DND-41 (cell line): ENCODE measurements around the gene OR2A25.

Experiments
- ATAC-seq: fragments of 200-7000 bp; cut with Tn5 transposase; 3 replicates; pipeline ENCODE4 v1.9.1; 2021; ENCODE audit warnings: low read depth; ENCODE audit not compliant: insufficient read depth
- DNase-seq: peaks from one replicate; pipeline ENCODE4 v3.0.0-alpha.2; 2020
- H2AFZ ChIP-seq: 2 replicates; pipeline ENCODE4 v1.6.0; 2012; ENCODE audit warnings: low read depth, low read length
- H3K27ac ChIP-seq: 2 replicates; pipeline ENCODE4 v1.5.1; 2012; ENCODE audit warnings: low read length, inconsistent platforms
- H3K27me3 ChIP-seq: fragments of 200-600 bp; sonication (generic); 2 replicates; pipeline ENCODE4 v1.6.0; 2012; ENCODE audit warnings: low read length, mild to moderate bottlenecking, inconsistent platforms; ENCODE audit not compliant: insufficient read depth, poor library complexity
- H3K36me3 ChIP-seq: 2 replicates; pipeline ENCODE4 v1.5.1; 2012; ENCODE audit warnings: low read length, inconsistent platforms; ENCODE audit not compliant: insufficient read depth
- H3K4me1 ChIP-seq: 2 replicates; pipeline ENCODE4 v1.5.1; 2012; ENCODE audit warnings: mild to moderate bottlenecking, low read length; ENCODE audit not compliant: insufficient read depth
- H3K4me2 ChIP-seq: 2 replicates; pipeline ENCODE4 v1.6.0; 2012; ENCODE audit warnings: mild to moderate bottlenecking, moderate library complexity, low read length, inconsistent platforms; ENCODE audit not compliant: insufficient read depth
- H3K4me3 ChIP-seq, 2 experiments: fragments of 200-600 bp in 1 of 2; shearing (Covaris generic) in 1 of 2; 2 replicates each; pipeline ENCODE4 v1.5.1; 2012 to 2016; ENCODE audit warnings: inconsistent platforms in 2 of 2, low read length in 2 of 2, mild to moderate bottlenecking in 2 of 2, low read depth in 1 of 2, moderate library complexity in 1 of 2
- H3K79me2 ChIP-seq: 2 replicates; pipeline ENCODE4 v1.6.0; 2012; ENCODE audit warnings: low read length, inconsistent platforms; ENCODE audit not compliant: insufficient read depth
- H3K9ac ChIP-seq: 2 replicates; pipeline ENCODE4 v1.6.0; 2012; ENCODE audit warnings: low read depth, mild to moderate bottlenecking, inconsistent platforms, low read length, moderate library complexity
- H3K9me3 ChIP-seq: 2 replicates; pipeline ENCODE4 v1.5.1; 2012; ENCODE audit warnings: low read length, moderate library complexity, mild to moderate bottlenecking, inconsistent platforms; ENCODE audit not compliant: insufficient read depth, severe bottlenecking
- H4K20me1 ChIP-seq: 2 replicates; pipeline ENCODE4 v1.6.0; 2012; ENCODE audit warnings: low read length; ENCODE audit not compliant: insufficient read depth
- EZH2 ChIP-seq: IDR thresholded peaks from 3 replicates; pipeline ENCODE4 v1.6.1; 2012; ENCODE audit warnings: borderline replicate concordance, low read depth, mild to moderate bottlenecking, moderate library complexity, low read length, inconsistent platforms; ENCODE audit not compliant: severe bottlenecking
- TF ChIP-seq, protein P1 (sequence below): IDR thresholded peaks from 2 replicates; pipeline ENCODE4 v1.5.1; 2012; ENCODE audit warnings: borderline replicate concordance, low read length, moderate library complexity, mild to moderate bottlenecking; ENCODE audit not compliant: poor library complexity, severe bottlenecking; ENCODE audit errors: extremely low read depth

The OR2A25 gene

DNA sequence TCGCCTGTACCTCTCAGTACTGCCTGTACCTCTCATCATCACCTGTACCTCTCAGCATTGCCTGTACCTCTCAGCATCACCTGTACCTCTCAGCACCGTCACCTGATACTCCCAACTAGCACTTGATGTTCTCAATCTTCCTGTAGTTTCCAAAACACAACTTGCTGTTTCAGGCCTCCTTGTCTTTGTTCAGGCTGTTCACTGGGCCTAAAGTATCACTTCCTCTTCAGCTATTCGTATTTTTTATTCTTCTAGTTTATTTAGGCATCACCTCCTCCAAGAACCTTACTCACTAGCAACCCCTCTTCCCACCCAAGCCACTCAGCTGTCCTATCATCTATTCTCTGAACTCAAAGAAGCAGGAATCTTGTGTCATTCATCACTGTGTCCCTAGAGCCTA, 45.4 kb upstream of the OR2A25 start:
- DNase-seq (no peak), ATAC-seq (no peak)
- Histone ChIP-seq H3K27ac (no peak overlapping the region), H3K9me3 (no peaks in the 10 kb centered on the region), H3K27me3 (no peaks in the 10 kb centered on the region), H3K4me2 (no peak overlapping the region), H3K4me3 (no peak overlapping the region), H3K79me2 (no peaks in the 10 kb centered on the region), H4K20me1 (no peaks in the 10 kb centered on the region), H3K9ac (no peak overlapping the region), H2AFZ (no peak overlapping the region), H3K4me1 (no peaks in the 10 kb centered on the region), H3K36me3 (no peaks in the 10 kb centered on the region)
- TF ChIP-seq EZH2 = no peak
- TF ChIP-seq, protein P1, sequence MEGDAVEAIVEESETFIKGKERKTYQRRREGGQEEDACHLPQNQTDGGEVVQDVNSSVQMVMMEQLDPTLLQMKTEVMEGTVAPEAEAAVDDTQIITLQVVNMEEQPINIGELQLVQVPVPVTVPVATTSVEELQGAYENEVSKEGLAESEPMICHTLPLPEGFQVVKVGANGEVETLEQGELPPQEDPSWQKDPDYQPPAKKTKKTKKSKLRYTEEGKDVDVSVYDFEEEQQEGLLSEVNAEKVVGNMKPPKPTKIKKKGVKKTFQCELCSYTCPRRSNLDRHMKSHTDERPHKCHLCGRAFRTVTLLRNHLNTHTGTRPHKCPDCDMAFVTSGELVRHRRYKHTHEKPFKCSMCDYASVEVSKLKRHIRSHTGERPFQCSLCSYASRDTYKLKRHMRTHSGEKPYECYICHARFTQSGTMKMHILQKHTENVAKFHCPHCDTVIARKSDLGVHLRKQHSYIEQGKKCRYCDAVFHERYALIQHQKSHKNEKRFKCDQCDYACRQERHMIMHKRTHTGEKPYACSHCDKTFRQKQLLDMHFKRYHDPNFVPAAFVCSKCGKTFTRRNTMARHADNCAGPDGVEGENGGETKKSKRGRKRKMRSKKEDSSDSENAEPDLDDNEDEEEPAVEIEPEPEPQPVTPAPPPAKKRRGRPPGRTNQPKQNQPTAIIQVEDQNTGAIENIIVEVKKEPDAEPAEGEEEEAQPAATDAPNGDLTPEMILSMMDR = no peak

DNA sequence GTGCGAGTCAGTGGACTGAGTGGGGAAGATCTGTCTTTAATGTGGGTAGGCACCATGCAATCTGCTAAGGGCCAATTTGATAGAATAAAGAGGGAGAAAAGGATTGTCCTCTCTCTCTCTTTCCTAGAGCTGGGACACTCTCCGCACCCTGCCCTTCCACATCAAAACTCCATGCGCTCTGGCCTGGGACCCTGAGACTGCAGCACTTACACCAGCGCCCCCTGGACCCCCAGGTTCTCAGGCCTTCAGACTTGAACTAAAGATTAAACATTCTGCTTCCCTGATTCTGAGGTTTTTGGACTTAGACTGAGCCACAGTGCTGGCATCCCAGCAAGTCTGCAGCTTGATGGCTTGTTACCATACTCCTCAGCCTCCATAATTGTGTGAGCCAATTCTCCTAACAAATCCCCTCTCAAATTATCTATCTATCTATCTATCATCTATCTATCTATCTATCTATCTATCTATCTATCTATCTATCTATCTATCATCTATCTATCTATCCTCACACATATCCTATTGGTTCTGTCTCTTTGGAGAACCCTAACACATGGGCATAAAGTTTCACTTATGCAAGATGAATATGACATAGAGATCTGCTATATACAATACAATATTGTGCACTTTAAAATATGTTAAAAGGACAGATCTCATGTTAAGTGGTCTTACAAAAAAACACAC, 43.3 kb upstream of the OR2A25 start:
- Histone ChIP-seq H3K4me3 (no peak overlapping the region), H3K27me3 (no peaks in the 10 kb centered on the region), H3K27ac (no peak overlapping the region), H3K9me3 (no peaks in the 10 kb centered on the region), H3K36me3 (no peaks in the 10 kb centered on the region), H4K20me1 (no peaks in the 10 kb centered on the region), H3K79me2 (no peaks in the 10 kb centered on the region), H3K4me2 (no peak overlapping the region), H3K9ac (no peak overlapping the region), H2AFZ (no peak overlapping the region), H3K4me1 (no peaks in the 10 kb centered on the region)
- TF ChIP-seq, protein P1 = no peak
- TF ChIP-seq EZH2 = no peak
- DNase-seq (no peak), ATAC-seq (no peak)

DNA sequence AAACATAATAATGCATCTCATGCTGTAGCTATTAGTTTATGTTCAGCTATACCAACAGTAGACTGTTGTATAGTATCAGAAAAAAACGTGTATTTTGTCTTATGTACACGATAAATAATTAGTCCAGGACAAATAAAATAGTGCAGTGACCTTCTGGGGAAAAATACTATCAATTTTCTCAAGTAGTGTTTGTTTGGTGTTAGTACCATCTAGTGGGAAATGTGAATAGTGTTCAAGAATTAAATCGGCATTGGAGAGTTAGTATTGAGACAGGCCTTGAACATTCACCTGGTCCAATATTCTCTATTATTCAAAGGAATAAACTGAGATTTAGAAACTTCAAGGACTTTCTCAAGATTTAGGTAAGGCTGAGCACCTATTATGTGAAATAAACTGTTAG, 42.5 kb upstream of the OR2A25 start:
- no peaks in the 10 kb centered on the region for H3K9me3 ChIP-seq
- DNase-seq = no peak
- H3K27me3 ChIP-seq = no peaks in the 10 kb centered on the region
- no peak overlapping the region for H3K4me3 ChIP-seq
- no peak for TF ChIP-seq EZH2
- TF ChIP-seq, protein P1 = peak; percentile 46
- no peak for ATAC-seq
- H3K36me3 ChIP-seq = no peaks in the 10 kb centered on the region
- H3K79me2 ChIP-seq = no peaks in the 10 kb centered on the region
- no peak overlapping the region for H3K4me2 ChIP-seq
- H3K4me1 ChIP-seq = no peaks in the 10 kb centered on the region
- no peak overlapping the region for H3K27ac ChIP-seq
- H4K20me1 ChIP-seq = no peaks in the 10 kb centered on the region
- no peak overlapping the region for H2AFZ ChIP-seq
- no peak overlapping the region for H3K9ac ChIP-seq
